ENCODE data around the gene LANCL1. TPM values are rescaled to one million over a fixed set of nuclear protein-coding genes. Genes with fewer than 3 reads are reported as not detected.

LANCL1 gene, protein sequence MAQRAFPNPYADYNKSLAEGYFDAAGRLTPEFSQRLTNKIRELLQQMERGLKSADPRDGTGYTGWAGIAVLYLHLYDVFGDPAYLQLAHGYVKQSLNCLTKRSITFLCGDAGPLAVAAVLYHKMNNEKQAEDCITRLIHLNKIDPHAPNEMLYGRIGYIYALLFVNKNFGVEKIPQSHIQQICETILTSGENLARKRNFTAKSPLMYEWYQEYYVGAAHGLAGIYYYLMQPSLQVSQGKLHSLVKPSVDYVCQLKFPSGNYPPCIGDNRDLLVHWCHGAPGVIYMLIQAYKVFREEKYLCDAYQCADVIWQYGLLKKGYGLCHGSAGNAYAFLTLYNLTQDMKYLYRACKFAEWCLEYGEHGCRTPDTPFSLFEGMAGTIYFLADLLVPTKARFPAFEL
- total RNA-seq: 10 to 100 TPM; 46.7 to 48.3 TPM
- long read RNA-seq, full-length matches to known transcripts: 36 of 46 reads
- long read RNA-seq, partial matches to known transcripts: 3 of 46 reads
- long read RNA-seq, other reads (novel, unspliced or antisense): 7 of 46 reads

DNA sequence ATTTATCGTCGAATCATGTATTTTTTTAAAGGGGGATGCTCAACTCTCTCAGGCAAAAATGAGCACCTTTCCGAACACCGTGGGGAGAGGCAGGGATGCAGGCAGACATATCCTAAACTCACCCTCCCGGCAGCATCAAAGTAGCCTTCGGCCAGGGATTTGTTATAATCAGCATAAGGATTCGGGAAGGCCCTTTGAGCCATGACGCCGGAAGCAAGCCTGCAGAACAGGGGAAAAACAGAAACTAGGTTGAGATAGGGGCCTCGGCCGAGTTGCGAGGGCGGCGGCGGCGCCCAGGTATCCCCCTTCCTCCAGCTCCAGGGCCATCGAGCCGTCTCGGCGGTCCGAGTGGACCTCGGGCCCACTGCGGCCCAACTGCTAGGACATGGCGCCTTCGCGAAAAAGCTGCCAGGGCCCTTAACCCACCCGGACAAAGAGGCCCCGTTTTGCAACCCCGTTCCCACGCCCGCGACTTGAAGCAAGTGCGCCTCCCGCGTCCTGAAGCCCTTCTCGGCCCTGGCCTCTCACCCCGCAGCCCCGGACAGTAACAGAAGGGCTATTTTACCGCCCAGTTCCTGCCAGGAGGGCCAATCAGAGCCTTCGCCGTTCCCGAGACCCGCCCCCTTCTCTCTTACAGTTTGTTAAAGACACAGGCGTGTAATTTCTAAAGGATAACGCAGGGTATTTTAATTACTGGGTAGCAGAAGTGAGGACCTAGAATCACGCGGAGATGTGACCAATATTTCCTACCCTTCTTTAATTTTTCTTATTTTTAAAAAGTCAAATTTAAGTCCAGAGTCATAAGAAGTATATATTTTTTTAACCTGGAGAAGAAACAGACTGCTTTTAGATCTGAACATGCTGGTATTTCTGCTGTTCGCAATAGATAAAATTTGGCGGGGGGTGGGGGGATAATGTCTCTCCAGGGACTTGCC is at the start of gene LANCL1:
Gene LANCL1 (minus strand): TSS at position 566 of the 935 bp plus-strand sequence. CDS start 363 bp downstream, at position 203.
- ATAC-seq (peak; percentile 100), DNase-seq (peak; percentile 94)
- intact Hi-C loops (cut with DNase I): no loop called here

DNA sequence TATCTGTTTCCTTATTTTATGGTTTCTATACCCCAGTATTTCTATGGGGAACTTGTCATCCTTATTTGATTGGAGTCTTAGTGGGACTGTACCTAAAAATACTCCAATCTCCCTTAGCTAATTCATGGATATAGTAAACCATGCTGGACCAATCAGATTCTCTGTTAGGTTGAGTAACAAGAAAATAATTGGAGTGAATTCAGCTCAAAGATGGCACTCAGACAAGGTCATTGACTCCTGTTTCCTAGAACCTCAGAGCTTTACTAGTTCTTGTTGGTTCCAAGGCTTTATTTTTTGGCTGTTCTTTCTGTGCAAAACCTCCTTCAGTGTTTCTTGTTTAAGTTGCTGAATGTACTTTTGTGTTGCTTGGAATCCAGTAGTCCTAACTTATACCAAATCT is 48.0 kb upstream of the LANCL1 start:
- no peak for ATAC-seq
- intact Hi-C loops (cut with DNase I): no loop called here

DNA sequence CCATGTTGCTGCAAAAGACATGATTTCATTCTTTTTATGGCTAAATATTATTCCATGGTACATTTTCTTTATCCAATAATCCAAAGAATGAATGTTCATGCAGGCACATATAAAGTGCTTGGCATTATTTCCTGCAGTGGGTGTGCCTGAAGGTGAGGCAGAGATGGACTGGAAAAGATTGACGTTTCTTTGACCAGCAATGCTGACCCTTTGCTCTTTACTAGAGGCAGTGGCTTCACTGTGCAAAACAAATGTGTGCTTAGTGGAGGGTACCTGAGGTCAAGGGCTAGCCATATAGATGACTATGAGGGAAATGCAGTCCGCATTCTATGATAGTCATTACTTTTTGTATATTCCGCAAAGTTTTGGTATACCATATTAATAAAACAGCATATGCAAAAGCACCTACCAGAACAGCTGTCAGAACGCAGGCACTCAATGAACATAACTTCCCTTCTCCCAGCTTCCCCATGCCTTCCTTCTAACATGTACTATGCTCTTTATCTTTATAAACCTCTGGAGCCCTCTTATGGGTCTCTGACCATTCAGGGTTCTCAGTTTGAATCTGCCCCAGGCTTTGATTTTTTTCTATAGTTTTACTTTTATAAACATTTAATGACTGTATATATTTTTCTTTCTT is 47.2 kb upstream of the LANCL1 start:
- DNase-seq (no peak), ATAC-seq (no peak)
- intact Hi-C loops (cut with DNase I): no loop called here

More for the DNA sequence above, 48.0 kb upstream of the LANCL1 start:
- DNase-seq: no peak

DNA sequence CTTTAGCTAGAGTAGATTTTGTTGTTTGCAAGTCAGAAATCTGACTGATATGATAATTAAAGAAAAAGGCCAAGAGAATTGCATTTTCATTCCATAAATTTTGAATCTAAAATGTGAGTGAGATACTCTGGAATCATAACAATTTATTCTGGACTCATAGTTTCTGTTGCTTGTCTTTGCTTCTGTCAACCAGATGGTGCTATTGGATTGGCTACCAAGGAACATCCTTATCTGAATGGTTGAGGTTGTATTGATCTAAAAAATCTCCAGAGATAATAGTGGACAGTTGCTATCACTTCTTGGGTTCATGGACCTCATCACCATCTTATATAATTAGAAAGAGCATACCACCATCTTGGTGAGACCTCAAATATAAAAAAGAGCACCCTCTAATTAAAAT is 45.8 kb upstream of the LANCL1 start:
- intact Hi-C loops (cut with DNase I): no loop called here
- DNase-seq (no peak), ATAC-seq (no peak)

DNA sequence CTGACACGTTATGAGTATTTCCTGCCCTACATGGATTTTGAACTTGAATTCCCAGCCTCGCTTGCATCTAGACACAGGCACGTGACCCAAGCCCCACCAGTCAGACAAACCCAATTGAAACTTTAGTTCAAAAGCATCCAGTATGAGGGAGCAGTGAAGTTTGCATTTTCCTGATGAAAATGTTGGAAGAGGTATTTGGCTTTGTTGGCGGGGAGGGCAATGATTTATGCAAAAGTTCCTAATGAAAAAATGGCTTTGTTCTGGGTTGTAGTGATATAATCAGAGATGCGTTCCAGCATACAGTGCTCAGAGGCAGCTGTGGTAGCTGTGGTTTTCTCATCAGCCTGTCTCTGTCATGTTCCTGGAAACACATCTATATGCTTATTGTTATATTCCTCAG is 43.0 kb upstream of the LANCL1 start:
- DNase-seq (no peak), ATAC-seq (no peak)
- intact Hi-C loops (cut with DNase I): no loop called here

DNA sequence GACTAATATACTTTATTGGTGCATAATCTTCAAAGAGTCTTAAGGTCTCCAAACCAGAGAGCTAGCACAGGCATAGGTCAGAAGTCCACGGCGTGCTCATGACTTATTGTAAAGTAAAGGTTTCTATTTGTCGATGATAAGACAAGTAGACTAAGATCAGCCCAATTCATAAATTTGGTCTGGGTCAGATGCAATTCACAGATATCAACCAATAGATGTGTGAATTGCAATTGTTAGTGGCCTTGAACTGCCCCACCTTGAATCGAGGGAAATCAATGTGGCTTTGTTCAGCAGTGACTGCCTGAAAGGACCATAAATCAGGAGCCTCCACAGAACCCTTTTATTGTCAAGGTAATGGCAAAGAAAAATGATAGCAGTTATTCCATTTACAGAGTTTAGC is 40.7 kb upstream of the LANCL1 start:
- intact Hi-C loops (cut with DNase I): no loop called here
- DNase-seq (no peak), ATAC-seq (no peak)

DNA sequence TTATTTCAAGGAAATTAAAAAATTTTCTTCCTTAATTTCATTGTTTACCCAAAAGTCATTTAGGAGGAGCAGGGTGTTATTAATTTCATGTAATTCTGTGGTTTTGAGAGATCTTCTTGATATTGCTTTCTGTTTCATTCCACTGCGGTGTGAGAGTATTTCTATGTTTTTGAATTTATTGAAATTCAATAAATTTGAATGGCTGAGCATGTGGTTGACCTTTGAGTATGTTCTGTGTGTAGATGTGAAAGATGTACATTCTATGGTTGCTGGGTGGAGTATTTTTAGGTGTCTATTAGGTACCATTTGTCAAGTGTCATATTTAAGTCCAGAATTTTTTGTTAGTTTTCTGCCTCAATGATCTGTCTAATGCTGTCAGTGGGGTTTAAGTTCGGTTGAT is 39.4 kb upstream of the LANCL1 start:
- DNase-seq: no peak
- intact Hi-C loops (cut with DNase I): no loop called here
- ATAC-seq: no peak

DNA sequence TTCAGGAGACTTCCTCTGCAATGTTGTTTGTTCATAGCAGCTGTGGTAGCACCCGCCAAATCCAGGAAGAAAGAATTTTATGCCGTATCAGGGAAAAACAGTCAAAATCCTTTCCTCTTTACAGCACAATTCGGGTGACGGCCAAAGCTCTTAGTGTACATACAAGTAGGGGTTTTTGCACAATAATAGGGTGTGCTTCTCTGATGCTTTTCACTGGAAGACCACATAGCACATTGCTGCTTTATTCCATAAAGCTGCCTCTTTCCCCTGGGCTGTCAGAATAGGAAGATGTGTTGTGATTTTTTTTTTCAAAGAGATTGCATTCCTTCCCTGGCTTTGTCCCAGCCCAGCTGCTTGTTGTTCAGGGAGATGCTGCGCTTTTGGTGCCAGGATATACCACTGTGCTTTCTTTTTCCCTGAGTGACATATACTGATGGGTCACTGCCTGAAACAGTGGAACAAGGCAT is 27.2 kb upstream of the LANCL1 start:
- ATAC-seq (peak; percentile 27 to 29), DNase-seq (no peak)
- intact Hi-C loops (cut with DNase I): no loop called here

DNA sequence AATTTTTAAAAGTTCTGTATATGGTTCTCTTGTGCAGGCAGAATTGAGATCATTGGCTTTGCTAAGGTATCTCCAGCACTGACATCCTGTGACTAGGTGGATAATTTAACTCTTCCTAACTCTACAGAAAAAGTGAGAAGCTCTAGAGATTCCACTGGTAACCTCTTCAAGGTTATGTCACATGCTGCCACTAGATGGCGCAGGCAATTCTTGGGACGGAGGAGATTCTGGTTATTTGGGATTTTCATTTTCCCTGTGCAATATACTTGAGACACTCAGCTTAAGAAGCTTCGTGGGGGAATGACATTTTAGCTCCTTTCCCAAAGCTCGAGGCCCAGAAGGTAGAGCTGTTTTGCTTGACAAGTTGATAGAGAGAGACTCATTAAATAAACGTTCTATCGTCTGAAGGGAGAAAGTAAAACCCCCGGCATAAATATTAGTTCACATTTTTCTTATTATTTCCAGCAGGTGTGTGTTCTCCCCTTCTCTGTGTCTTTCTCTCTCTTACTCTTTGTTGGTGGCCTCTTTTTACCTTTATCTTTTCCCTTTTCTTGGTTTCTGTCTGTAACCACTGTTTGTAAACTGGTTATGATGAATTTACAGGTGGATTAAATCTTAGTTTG is 26.6 kb upstream of the LANCL1 start:
- intact Hi-C loops (cut with DNase I): no loop called here
- peak; percentile 29 for DNase-seq

DNA sequence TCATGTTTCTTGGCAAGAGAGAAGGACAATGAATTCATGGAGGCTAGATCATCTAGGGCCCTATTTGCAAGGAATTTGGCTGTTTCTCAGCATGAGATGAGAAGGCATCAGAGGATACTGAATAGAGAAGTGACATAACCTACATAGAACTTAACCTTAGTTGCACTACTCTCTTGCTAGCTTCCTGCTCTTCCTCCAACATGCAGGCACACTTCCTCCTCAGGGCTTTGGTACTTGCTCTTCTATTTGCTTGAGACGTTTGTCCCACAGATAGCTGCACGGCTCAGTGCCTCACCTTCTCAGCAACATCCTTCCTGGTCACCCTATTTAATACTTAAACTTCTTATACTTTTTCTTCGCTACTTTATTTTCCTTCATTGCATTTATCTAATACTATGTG is 20.0 kb upstream of the LANCL1 start:
- ATAC-seq: no peak
- intact Hi-C loops (cut with DNase I): no loop called here

More for the DNA sequence above, 26.6 kb upstream of the LANCL1 start:
- peak; percentile 65 to 71 for ATAC-seq

DNA sequence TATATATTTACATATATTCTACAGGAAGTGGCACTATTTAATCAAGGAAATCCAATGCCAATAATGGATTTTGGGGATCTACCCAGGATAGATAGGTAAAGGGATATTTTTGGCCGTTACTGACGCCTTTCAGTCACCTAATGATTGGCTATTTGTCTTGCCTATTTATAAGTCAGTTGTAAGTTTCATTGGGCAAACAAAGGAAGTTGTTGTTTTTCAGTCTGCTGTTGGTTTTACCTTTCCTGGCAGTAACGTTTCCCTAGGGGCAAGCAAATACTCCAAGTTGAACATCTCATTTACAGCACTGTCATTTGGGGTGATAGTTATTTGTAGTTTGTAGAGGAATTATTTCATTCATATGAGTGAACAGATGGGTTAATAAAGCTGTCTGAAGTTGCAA is 17.0 kb upstream of the LANCL1 start:
- intact Hi-C loops (cut with DNase I): no loop called here
- ATAC-seq: no peak

More for the DNA sequence above, 20.0 kb upstream of the LANCL1 start:
- no peak for DNase-seq

DNA sequence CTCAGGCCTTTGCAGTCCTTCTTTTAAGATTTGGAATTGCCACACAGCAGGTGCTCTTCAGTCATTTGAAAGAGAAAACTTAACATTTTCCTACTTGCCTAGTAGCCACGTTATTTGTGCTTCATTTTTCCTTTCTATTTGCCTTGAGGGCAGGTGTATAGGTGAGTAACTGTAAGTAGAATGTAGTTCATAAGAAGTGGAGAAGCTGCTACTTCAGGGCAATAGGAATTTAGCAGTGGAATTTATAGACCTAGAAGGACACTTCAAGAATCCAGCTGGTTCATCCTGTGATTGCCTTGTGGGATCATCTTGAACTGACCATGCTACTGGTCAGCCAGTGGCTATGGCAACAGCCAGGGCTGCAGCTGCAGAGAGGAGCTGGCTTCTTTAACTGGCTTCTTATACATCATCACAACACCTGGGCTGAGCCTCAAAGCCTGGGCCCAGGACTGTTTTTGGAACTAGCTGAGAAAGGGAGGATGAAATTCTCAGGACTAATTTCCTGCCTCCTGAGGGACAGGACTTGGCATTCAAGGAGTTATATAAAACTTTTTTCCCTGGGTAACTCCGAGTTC is 5.1 kb upstream of the LANCL1 start:
- no peak for DNase-seq
- intact Hi-C loops (cut with DNase I): no loop called here
- ATAC-seq: no peak

More for the DNA sequence above, 17.0 kb upstream of the LANCL1 start:
- DNase-seq: no peak

DNA sequence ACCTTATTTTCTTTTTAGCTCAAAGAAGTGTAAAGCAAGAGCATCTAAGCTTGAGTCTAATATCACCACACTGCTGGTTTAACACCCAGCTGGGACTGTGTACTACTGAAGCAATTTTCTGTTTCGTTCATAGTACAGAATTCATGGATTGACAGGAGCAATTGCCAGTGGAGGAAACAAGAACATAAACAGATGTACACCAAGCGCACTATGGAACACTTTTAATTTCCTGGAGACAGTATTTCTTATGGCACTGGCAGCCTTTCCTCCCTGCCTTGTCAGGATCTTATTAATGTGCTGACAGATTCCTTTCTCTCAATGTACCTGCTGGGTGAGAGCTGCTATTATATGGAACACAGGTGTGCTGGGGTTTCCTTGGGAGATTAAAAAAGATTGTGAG is 4.2 kb upstream of the LANCL1 start:
- intact Hi-C loops (cut with DNase I): no loop called here

DNA sequence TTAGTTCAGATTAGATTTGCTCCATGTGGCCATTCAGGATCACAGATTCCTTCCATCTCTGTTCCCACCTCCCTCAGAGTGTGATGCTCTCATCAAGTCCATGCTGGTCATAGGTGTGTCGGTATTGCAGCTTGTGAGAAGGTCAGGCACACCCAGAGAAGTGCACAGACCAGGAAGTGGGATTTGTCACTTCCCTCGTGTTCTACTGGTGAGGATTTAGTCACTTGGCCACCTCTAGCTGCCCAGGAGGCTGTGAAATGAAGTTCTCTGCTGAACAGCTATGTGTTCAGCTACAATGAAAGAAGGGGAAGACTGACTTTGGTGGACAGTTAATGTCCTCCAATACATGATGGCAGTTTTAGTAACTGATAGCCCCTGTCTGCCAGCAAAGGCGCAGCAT is 3.5 kb upstream of the LANCL1 start:
- intact Hi-C loops (cut with DNase I): no loop called here
- no peak for ATAC-seq
- DNase-seq: no peak

More for the DNA sequence above, 4.2 kb upstream of the LANCL1 start:
- no peak for ATAC-seq
- no peak for DNase-seq

DNA sequence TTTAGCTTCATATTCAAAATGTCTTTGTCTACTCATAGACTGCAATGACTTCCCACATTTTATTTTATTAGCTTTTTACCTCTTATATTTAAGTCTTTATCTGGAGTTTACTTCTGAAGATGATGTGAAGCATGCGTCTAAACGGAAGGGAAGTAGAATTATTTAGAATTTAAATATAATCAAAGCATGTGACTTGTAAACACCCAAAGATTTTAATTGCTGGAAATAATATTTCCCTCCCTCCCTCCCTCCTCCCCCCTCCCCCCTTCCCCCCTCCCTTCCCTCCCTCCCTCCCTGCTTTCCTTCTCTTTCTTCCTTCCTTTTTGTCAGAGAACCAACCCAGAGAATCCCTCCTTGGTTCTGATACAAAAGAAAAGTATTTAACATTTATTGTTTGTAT is 2.1 kb upstream of the LANCL1 start:
- DNase-seq (no peak), ATAC-seq (no peak)
- intact Hi-C loops (cut with DNase I): no loop called here

DNA sequence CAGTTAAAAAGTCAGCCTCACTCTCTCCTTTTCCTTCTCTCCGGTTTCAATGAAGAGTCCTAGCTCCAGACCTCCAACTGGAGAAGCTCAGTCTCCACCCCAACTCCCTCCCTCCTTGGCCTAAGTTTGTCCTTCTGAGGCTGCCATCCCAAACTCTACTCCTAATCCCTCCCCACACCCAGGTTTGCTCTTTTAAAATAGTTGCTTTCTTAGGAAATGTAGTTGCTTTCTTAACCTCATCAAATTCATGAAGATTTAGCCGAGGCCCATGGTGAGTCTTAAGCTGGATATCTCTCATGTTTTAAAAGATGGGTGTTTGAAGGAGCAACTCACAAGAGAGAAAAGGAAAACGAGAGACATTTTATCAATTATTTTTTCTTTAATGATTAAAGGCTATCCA is 937 bp upstream of the LANCL1 start:
- peak; percentile 63 to 71 for ATAC-seq
- intact Hi-C loops (cut with DNase I): no loop called here
- peak; percentile 26 for DNase-seq

DNA sequence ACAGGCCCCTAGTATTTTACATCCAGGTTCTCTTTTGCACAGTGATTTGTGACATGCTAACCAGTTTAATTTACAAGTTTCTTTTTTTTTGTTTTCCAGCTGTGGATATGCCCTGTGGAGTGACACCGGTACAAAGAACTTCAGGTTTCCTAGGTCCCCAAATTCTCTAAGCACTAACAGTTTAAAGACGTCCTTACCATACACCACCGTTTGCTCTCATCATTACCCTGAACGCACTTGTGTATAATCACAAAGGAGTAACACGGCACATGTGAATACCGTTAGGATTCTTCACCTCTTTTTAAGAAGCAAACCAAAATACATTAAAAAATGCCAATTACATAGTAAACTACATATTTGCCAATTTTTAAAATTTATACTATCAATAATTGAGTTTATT is 853 bp downstream of the LANCL1 start:
- no peak for DNase-seq
- ATAC-seq: no peak
- intact Hi-C loops (cut with DNase I): no loop called here

DNA sequence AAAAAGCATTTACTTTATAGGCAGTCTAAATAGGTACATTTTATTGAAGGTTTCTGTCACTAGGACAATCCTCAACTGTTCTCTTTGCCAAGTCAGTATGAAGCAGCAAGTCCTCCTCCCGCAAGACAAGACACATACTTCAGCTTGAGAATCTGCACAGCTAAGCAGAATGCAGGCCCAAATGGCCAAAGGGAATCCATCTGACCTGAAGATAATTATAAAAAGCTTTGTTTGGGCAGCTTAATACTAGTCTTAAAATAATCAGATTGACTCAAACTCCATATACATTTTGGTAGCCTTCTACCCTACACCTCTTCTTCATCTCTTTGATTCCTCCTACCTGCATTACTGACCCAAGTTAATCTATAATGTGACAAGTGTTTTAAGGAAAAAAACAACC is 1.8 kb downstream of the LANCL1 start:
- DNase-seq: no peak
- intact Hi-C loops (cut with DNase I): no loop called here
- no peak for ATAC-seq

DNA sequence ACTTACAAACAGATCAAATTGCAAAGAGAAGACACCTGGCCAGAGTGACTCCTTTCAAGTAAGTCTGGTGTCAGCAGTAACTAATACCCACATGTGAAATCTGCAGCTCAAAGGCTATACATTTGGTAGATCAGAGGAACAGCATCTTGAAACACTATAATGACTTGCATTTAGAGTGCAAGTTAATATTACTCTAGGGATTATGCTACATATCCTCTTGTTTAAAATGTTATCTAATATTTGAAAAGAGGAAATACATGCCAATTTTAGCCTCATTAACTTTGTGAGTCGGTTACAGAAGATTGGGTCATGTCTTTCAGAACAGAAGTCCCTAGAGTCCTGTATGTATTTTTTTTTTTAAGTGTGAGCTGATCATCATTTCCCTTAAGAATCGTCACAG is 15.2 kb downstream of the LANCL1 start:
- intact Hi-C loops (cut with DNase I): no loop called here
- ATAC-seq (no peak), DNase-seq (no peak)
